ENCODE measurements around the gene NLK. TPM values are rescaled to one million over a fixed set of nuclear protein-coding genes. Genes with fewer than 3 reads are reported as not detected.

Gene NLK
- total and polyA plus RNA-seq, 2 of the 4 experiments (the other 2 are of a cell fraction) = 15.3 to 23.3 TPM

DNA sequence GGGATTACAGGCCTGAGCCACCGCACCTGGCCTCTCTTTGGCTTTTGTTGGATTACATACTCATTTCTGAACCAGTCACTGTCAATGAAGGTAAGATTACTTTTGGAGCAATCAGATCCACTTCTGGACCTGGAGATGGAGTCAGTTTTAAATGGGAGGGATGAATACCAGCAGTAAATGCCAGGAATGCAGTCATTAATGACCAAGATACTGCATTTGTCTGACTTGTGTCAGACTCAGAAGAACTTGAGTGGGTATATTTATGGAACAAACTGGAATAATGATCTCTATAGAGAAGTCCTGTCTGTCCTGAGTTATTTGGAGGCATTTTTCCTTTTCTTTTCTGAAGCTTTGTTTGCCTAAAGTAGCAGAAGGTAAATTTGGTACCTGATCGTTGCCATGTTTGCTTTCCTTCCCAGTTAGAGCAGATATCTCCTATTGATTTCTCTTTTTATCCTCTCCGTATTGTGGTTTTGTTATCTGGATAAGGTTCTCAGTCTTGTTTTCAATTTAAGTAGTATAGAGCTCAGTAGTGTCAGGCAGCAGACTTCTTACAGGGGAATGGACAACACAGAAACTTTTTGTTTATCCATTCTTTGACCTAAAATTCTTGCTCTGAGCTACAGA, 10.7 kb downstream of the NLK start:
- Histone ChIP-seq H3K27ac (ENCODE audit: insufficient read depth, low read length) (no peak overlapping the region), H4K5ac (ENCODE audit: low read depth, low read length) (no peak overlapping the region), H3K56ac (ENCODE audit: extremely low read depth, insufficient read depth, low read length) (no peak overlapping the region), H3K9me3 (ENCODE audit: control insufficient read depth, insufficient read depth, low read length) (no peaks in the 10 kb centered on the region), H4K8ac (ENCODE audit: low read depth in 2 of 2, low read length in 2 of 2) (no peak overlapping the region), H3K4ac (ENCODE audit: low read depth, low read length) (no peak overlapping the region), H3K9ac (ENCODE audit: low read depth, low read length) (no peak overlapping the region), H2AK5ac (ENCODE audit: low read depth, low read length) (no peak overlapping the region), H2BK5ac (ENCODE audit: low read depth, low read length, poor library complexity, severe bottlenecking) (no peak overlapping the region), H4K20me1 (ENCODE audit: insufficient read depth, low read length) (peaks cover 64% of the 10 kb centered on the region; the same call in 1 of the 2 replicates), H3K14ac (replicated peaks; ENCODE audit: low read depth, low read length) (peak overlapping the region; percentile 51; the same call in 1 of the 2 replicates), H2AFZ (replicated peaks; ENCODE audit: low read length, poor library complexity) (no peak overlapping the region), H3K79me1 (ENCODE audit: low read depth in 1 of 2, low read length in 2 of 2) (peaks cover 11 to 80% of the 10 kb centered on the region in 2 experiments), H2AK9ac (replicated peaks; ENCODE audit: low read depth, low read length, poor library complexity) (no peak overlapping the region), H2BK120ac (ENCODE audit: low read depth, low read length) (no peak overlapping the region), H3K18ac (ENCODE audit: low read depth, low read length) (no peak overlapping the region; the same call in 1 of the 2 replicates), H3K9me1 (ENCODE audit: insufficient read depth, low read length) (peaks cover 2% of the 10 kb centered on the region; the same call in 1 of the 2 replicates), H4K91ac (ENCODE audit: insufficient read depth, low read depth, low read length) (no peak overlapping the region), H3K4me1 (ENCODE audit: control insufficient read depth, insufficient read depth, low read length) (peaks cover 9% of the 10 kb centered on the region), H2BK20ac (ENCODE audit: low read depth, low read length) (no peak overlapping the region), H3K23ac (ENCODE audit: low read depth, low read length) (peak overlapping the region; percentile 23), H2BK15ac (ENCODE audit: low read depth, low read length) (no peak overlapping the region), H3K36me3 (ENCODE audit: control insufficient read depth, insufficient read depth, low read length) (no peaks in the 10 kb centered on the region), H3K4me3 (ENCODE audit: insufficient read depth, low read depth, low read length) (no peak overlapping the region), H3K4me2 (ENCODE audit: low read depth, low read length) (peak overlapping the region; percentile 54; the same call in 1 of the 2 replicates), H3K27me3 (ENCODE audit: control insufficient read depth, insufficient read depth, low read length) (no peaks in the 10 kb centered on the region)
- no CpG with 5 or more reads among the region's 3 CpGs for WGBS, 2 experiments (ENCODE audit: extremely low coverage in 2 of 2, insufficient read length in 1 of 2)
- ChIA-PET POLR2A (ENCODE audit: unreplicated experiment) (interaction anchor here (0.6 kb wide), 1 partner anchor 78 kb away, joined by 19 read pairs; no protein-coding TSS in a partner anchor), CTCF (interaction anchor here (1.3 kb wide), 1 partner anchor 12 kb away, joined by 4 read pairs; no protein-coding TSS in a partner anchor)
- dilution Hi-C loops (cut with HindIII; ENCODE audit: low sequenced_read_pairs, unreplicated experiment) (no loop called here), intact Hi-C loops (cut with micrococcal nuclease) (loop anchor here (5.0 kb wide), 1 partner anchor 74 kb away; no protein-coding TSS in a partner anchor), in situ Hi-C loops (cut with MboI; ENCODE audit: low sequenced_read_pairs) (no loop called here)
- TF ChIP-seq FOS (IDR thresholded peaks at IDR 0.05; ENCODE audit: low read depth, low read length) (no peak), MAZ (IDR thresholded peaks at IDR 0.05; ENCODE audit: borderline replicate concordance, low read depth, low read length) (no peak), CEBPB (IDR thresholded peaks at IDR 0.05; ENCODE audit: low read depth, low read length) (no peak), CHD1 (IDR thresholded peaks at IDR 0.05; ENCODE audit: low read depth, low read length) (no peak), MAFK (IDR thresholded peaks at IDR 0.05; ENCODE audit: low read depth, low read length) (no peak), SMC3 (IDR thresholded peaks at IDR 0.05; ENCODE audit: low read depth, low read length) (no peak), RFX5 (IDR thresholded peaks at IDR 0.05; ENCODE audit: low read depth, low read length) (no peak), NFE2L2 (IDR thresholded peaks at IDR 0.05; ENCODE audit: low read depth, low read length) (no peak)
- TF ChIP-seq, protein P1, sequence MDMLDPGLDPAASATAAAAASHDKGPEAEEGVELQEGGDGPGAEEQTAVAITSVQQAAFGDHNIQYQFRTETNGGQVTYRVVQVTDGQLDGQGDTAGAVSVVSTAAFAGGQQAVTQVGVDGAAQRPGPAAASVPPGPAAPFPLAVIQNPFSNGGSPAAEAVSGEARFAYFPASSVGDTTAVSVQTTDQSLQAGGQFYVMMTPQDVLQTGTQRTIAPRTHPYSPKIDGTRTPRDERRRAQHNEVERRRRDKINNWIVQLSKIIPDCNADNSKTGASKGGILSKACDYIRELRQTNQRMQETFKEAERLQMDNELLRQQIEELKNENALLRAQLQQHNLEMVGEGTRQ (IDR thresholded peaks at IDR 0.05; ENCODE audit: low read depth, low read length) = no peak
- TF ChIP-seq, protein P2, sequence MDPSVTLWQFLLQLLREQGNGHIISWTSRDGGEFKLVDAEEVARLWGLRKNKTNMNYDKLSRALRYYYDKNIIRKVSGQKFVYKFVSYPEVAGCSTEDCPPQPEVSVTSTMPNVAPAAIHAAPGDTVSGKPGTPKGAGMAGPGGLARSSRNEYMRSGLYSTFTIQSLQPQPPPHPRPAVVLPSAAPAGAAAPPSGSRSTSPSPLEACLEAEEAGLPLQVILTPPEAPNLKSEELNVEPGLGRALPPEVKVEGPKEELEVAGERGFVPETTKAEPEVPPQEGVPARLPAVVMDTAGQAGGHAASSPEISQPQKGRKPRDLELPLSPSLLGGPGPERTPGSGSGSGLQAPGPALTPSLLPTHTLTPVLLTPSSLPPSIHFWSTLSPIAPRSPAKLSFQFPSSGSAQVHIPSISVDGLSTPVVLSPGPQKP (IDR thresholded peaks at IDR 0.05; ENCODE audit: borderline replicate concordance, low read depth, low read length) = no peak
- TF ChIP-seq, protein P3, sequence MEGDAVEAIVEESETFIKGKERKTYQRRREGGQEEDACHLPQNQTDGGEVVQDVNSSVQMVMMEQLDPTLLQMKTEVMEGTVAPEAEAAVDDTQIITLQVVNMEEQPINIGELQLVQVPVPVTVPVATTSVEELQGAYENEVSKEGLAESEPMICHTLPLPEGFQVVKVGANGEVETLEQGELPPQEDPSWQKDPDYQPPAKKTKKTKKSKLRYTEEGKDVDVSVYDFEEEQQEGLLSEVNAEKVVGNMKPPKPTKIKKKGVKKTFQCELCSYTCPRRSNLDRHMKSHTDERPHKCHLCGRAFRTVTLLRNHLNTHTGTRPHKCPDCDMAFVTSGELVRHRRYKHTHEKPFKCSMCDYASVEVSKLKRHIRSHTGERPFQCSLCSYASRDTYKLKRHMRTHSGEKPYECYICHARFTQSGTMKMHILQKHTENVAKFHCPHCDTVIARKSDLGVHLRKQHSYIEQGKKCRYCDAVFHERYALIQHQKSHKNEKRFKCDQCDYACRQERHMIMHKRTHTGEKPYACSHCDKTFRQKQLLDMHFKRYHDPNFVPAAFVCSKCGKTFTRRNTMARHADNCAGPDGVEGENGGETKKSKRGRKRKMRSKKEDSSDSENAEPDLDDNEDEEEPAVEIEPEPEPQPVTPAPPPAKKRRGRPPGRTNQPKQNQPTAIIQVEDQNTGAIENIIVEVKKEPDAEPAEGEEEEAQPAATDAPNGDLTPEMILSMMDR (conservative IDR thresholded peaks at IDR 0.05; ENCODE audit: low read depth, low read length) = no peak
- DNase-seq (no peak), ATAC-seq (ENCODE audit: low read depth) (0 out of 2 replicates have a peak, but pooled peaks have one; percentile 18)
- no TSS peak for BruUV-seq (replicated peaks)

Data from IMR-90 (cell line).